HG03378 (cell line): ENCODE data around the gene ITGB2.
A peak's percentile ranks its signal among the peaks of the same experiment; 100 is the strongest.
"Not testable (repeated sequence)": the region's sequence is repeated elsewhere in the genome, so short reads cannot be mapped to it uniquely, and the experiment has no call there.

Experiments used
- ATAC-seq: cut with Tn5 transposase; IDR thresholded peaks from one replicate; pipeline ENCODE4 v1.9.1; 2021; ENCODE audit warnings: mild to moderate bottlenecking, moderate library complexity; ENCODE audit not compliant: unreplicated experiment

The ITGB2 gene

DNA sequence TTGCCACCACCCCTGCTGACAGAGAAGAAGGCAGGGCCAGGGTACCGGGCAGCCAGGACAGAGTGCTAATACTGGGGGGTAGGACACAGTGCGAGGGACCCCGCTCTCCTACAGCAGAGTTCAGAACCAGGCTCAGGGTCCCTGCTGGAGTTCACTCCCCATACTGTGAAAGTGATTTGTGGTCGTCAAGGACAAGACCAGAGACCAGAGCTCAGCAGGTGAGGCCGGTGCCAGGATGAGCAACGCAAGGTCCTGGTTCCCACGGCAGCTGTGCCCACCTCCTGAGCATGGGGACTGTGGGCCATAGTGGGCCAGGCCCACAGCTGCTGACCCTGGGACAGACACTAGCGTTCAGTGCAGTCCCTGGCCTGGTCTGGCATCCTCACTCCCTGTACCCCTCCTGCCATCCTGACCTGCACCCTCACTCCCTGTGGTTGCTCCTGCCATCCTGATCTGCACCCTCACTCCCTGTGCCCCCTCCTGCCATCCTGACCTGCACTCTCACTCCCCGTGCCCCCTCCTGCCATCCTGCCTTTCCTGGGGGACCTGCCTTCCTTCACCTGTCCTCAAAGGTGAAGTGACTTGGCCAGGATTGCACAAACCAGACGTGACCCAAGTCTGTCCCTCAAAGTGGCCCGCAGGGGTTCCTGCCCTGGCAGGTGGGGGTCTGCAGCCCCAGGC, 33.4 kb downstream of the ITGB2 start:
- ATAC-seq, result no peak

- ATAC-seq, result no peak
These were observed 34.3 kb downstream of the ITGB2 start for GRCh38 chr21:44886113-44887075.

DNA sequence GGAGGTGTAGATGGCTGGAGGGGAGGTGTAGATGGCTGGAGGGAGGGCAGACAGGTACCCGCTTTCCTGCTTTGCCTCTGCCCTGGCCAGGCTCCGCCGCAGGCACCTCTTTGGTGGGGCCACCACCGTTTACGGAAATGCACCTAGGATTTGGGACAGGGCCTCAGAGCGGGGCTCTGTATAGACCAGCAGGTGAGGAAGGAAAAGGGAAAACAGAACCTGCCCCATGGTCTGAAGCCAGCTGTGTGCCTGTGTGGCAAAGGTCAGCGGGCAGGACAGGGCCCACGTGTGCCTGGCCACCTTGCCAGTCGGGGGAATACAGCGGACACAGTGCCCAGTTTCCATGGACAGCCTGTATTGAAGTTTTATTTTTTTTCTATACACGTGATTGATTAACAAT, 35.1 kb downstream of the ITGB2 start:
- ATAC-seq, result no peak

GRCh38 chr21:44884097-44884496, 36.6 kb downstream of the ITGB2 start:
- no peak for ATAC-seq

DNA sequence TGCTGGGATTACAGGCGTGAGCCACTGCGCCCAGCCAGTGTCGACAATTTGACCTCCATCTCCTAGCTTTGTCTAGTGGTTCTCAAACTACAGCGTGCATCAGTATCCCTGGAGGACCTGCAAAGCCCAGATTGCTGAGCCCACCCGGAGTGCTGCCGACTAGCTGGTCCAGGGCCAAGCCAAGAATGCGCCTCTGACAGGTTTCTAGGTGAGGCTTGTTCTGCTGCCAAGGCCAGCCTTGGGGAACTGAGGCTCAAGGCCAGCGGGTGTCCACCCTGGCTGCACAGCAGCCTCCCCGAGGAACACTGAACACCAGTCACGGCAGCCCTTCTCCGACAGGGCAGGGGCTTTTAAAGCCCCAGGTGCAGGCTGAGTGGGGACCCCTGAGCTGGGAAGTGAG, 37.4 kb downstream of the ITGB2 start:
- no peak for ATAC-seq

GRCh38 chr21:44881198-44881872, 39.4 kb downstream of the ITGB2 start:
- no peak for ATAC-seq

GRCh38 chr21:44880405-44881197, 40.1 kb downstream of the ITGB2 start:
- no peak for ATAC-seq

DNA sequence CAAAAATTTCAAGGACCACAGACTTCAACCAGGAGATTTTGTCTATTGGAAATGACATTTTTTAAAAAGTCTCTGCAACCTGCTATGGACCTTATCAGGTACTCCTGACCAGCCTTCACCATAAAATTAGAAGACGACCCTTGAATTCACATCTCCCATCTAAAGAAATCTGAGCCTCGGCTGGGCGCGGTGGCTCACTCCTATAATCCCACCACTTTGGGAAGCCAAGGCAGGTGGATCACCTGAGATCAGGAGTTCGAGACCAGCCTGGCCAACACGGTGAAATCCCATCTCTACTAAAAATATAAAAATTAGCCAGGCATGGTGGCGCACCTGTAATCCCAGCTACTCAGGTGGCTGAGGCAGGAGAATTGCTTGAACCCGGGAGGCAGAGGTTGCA, 41.5 kb downstream of the ITGB2 start:
- ATAC-seq, result not testable (repeated sequence)

DNA sequence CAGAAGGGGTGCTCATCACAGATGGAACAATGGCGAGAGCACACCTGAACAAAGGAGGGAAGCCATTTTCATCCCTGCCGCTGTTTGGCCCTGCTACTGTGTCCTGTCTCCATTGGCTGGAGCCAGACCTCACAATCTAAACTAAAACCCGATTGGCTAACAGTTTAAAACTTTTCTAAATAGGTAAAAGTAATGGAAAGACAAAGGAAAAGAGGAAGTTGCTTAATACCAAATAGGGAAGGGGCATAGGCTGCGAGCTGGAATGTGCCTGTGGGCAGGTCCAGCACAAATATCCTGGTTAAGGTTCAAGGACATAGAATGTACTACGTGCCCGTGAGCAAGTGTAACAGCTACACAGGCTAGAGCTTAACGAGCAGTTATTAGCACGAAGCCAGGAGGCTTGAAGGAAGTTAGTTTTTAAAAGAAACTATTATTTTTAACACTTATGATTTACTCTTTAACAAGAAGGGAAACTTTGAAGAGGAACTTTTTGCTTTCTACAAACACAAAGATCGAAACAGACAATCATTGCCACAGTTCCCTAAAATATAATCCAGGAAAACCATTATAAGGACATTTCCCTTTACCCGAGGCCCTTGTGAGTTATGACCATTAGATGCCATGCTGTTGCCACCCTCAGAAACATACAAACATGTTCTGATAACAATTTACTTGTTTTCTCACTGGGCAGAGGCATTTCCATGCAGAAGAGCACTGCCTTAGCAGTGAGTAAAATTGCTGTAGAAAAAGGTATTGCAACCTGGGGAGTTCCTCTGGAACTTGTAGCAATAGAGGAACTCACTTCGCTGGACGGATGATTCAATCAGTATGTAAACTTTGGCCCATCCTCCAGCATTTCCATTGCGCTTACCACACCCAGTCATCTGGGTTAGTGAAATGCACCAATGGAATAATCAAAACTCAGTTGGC, 42.4 kb downstream of the ITGB2 start:
- no peak for ATAC-seq

DNA sequence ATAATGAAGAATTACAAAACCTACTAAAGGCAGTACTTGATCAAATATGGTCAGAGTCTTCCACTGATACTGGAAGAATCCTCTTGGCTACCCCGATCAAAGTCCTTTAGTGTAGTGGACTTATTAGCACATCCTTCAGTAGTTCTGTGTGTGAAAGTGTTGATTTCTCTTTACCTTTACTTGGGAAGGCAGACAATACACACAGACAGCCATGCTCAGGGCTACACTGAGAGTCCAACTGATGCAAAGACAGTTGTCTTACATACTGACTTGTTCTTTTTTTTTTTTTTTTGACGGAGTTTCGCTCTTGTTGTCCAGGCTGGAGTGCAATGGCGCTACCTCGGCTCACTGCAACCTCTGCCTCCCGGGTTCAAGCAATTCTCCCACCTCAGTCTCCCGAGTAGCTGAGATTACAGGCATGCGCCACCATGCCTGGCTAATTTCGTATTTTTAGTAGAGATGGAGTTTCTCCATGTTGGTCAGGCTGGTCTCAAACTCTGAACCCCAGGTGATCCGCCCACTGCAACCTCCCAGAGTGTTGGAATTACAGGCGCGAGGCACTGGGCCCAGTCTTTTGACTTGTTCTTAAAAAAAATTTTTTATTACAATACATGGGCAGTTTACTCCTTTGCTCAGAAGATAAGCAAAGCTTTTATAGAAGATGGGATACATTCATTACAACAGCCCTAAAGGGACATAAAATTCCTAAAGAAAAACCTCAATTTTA, 43.7 kb downstream of the ITGB2 start:
- no peak for ATAC-seq

DNA sequence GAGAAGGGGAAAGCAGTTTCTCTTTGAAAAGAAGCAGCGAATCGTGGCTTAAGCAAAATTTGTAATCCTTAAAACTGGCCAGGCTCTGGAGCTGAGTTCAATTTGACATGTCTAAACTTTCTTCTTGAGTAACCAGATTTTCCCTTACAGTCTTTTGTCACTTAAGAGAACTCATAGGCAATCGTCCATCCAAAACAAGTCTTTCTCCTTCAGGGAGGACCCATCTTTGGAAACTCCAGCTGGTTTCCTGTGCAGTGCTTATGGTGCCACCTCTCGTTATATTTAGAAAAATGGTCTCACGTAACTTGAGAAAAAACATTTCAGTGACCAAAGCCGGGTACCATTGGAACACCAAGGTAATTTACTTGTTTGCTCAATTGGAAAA, 45.4 kb downstream of the ITGB2 start:
- no peak for ATAC-seq

GRCh38 chr21:44874497-44875315, 46.0 kb downstream of the ITGB2 start:
- no peak for ATAC-seq

DNA sequence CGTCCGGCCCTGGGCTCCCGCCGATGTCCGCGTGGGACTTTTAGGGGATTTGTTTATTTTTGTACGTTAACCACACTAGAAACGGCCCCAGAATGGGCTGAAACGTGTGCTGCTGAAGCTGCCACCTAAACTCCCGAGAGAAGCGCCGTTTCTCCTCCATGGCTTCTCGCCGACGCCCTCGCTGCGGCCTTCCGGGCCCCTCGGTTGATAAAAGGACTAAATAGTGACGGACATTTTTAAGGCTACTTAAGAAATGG, 46.5 kb downstream of the ITGB2 start:
- no peak for ATAC-seq

GRCh38 chr21:44873356-44874239, 47.1 kb downstream of the ITGB2 start, which contains the start of gene PTTG1IP:
PTTG1IP (minus strand) TSS chr21:44873690; CDS start chr21:44873616, 74 bp downstream.
- peak; percentile 66 for ATAC-seq

DNA sequence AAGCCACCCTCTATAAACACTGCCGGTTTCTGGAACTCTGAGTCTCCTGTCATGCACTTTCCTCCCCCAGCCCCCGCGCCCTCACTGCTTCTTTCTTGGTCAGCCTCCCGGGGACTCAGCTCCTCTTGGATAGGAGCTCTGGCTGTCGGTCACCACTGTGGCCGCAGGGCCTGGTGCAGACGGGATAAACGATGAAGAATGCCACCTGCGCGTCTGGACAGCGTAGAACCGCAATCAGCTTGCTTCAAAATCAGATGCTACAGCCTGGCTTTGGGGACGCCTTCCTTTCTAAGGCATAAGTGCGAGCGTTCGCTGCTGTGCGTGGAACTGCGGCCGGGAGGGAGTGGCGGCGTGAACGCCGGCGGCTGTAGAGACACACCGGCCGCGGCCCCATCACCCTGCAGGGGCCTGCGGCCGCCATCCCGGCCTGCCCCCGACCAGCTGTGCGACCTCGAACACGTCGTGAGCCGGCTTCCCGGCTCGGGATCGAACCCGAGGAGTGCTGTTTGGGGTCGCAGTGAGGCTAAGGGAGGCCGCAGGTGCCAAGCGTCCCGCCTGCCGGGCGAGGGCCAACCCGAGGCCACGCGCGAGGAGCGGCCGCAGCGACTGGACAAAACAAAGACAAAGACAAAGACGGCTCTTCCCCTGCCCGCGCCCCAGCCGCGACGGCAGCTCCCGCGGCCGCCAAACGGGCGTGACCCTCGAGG, 47.9 kb downstream of the ITGB2 start:
- no peak for ATAC-seq

DNA sequence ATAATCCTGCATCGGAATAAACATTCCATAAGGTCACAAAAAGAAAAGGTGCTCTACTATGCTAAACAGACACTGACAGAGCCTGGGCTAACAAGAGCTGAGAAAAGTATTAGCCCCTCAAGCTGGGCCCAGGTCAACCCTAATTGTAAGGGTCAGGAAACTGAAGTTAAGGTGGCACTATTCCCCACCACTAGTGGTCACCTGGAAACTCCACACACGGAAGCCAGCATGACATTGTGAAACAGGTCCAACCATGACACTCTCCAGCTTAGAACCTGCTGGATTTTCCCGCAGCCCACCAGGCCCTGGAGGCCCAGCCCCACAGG, 48.4 kb downstream of the ITGB2 start:
- ATAC-seq, result no peak
